K562 (cell line): Measurements from ENCODE around the gene HCRT. TPM values are rescaled to one million over a fixed set of nuclear protein-coding genes. Genes with fewer than 3 reads are reported as not detected.

ENCODE experiments used
- E2F4 ChIP-seq: sonication (generic); formaldehyde crosslinking; IDR thresholded peaks from 2 replicates; pipeline ENCODE4 v1.8.0; 2022; ENCODE audit warnings: mild to moderate bottlenecking, low read depth, missing genetic modification reagents
- FOXP1 ChIP-seq: sonication (generic); formaldehyde crosslinking; IDR thresholded peaks from 2 replicates; pipeline ENCODE4 v1.8.0; 2022; ENCODE audit warnings: mild to moderate bottlenecking, missing genetic modification reagents
- KDM4B ChIP-seq, 2 experiments: fragments of 450-650 bp in 1 of 2; sonication (generic) in 1 of 2; IDR thresholded peaks; 2 replicates each; pipeline ENCODE4 v1.6.1; 2016 to 2017; ENCODE audit warnings: borderline replicate concordance in 2 of 2, antibody characterized with exemption in 1 of 2, low read depth in 1 of 2, mild to moderate bottlenecking in 1 of 2
- LEF1 ChIP-seq: fragments of 450-650 bp; IDR thresholded peaks from 2 replicates; pipeline ENCODE4 v1.6.1; 2016; ENCODE audit warnings: mild to moderate bottlenecking
- MBD2 ChIP-seq: sonication (generic); IDR thresholded peaks from 2 replicates; pipeline ENCODE4 v1.6.1; 2016; ENCODE audit warnings: low read depth, borderline replicate concordance
- NRF1 ChIP-seq, 2 experiments: fragments of 450-650 bp; IDR thresholded peaks in 1 of 2; conservative IDR thresholded peaks in 1 of 2; 2 replicates each; pipeline ENCODE4 v1.6.1; 2014; ENCODE audit warnings: mild to moderate bottlenecking in 2 of 2
- POLR3G ChIP-seq: IDR thresholded peaks from 2 replicates; pipeline ENCODE4 v1.6.1; 2011; ENCODE audit not compliant: insufficient read length, insufficient replicate concordance; ENCODE audit errors: extremely low read depth
- SETDB1 ChIP-seq: IDR thresholded peaks from one replicate; pipeline ENCODE4 v1.6.1; 2012; ENCODE audit warnings: low read length, control low read depth, inconsistent platforms
- YY1 ChIP-seq, 3 experiments: IDR thresholded peaks; 2 replicates each; pipeline ENCODE4 v1.6.1; 2011; ENCODE audit warnings: low read length in 2 of 3, mild to moderate bottlenecking in 2 of 3, moderate library complexity in 2 of 3, borderline replicate concordance in 1 of 3, control low read depth in 1 of 3, low read depth in 1 of 3; ENCODE audit not compliant: insufficient read depth in 3 of 3, insufficient replicate concordance in 2 of 3, control insufficient read depth in 1 of 3, insufficient read length in 1 of 3; ENCODE audit errors: extremely low read depth in 1 of 3
- ZBTB17 ChIP-seq: fragments of 450-650 bp; formaldehyde crosslinking; IDR thresholded peaks from 2 replicates; pipeline ENCODE4 v1.4.0; 2020; ENCODE audit warnings: mild to moderate bottlenecking
- ZC3H11A ChIP-seq: IDR thresholded peaks from 2 replicates; pipeline ENCODE4 v1.6.1; 2012; ENCODE audit warnings: low read depth, low read length, improper control_type of control experiment
- ZFP36 ChIP-seq: fragments of 150-350 bp; IDR thresholded peaks from 2 replicates; pipeline ENCODE4 v1.6.1; 2018; ENCODE audit warnings: low read length, low read depth; ENCODE audit not compliant: partially characterized antibody
- ZNF318 ChIP-seq, 2 experiments: fragments of 450-650 bp; IDR thresholded peaks; 2 replicates each; pipeline ENCODE4 v1.6.1; 2016; ENCODE audit warnings: mild to moderate bottlenecking in 2 of 2, borderline replicate concordance in 1 of 2, low read depth in 1 of 2, moderate library complexity in 1 of 2
- ZNF785 ChIP-seq: fragments of 250-450 bp; sonication (Bioruptor Pico); IDR thresholded peaks from 2 replicates; pipeline ENCODE4 v1.4.0; 2020; ENCODE audit warnings: mild to moderate bottlenecking
- polyA plus RNA-seq, 8 experiments: library from polyadenylated mRNA; depleted of rRNA in 4 of 8; stranded (reverse) in 5 of 8; unstranded in 3 of 8; fragments of >200 nt; fragmentation: Nextera tagmentation in 2 of 8; fragmentation: Illumina TruSeq in 1 of 8; extraction: Ambion mirVana in 2 of 8; extraction: Trizol in 1 of 8; gene quantifications; 2 replicates each; pipeline versions ENCODE4 v1.2.1 to v1.2.3, GENCODE V29; 2011 to 2014; ENCODE audit warnings: inconsistent platforms in 1 of 8, missing spikeins in 1 of 8
- total RNA-seq, 7 experiments: library from RNA; depleted of rRNA in 6 of 7; stranded (reverse); fragments of >200 nt in 6 of 7; fragmentation: Illumina TruSeq in 2 of 7; extraction: Trizol in 2 of 7; gene quantifications; 2 replicates each; pipeline versions ENCODE4 v1.2.1 to v1.2.3, GENCODE V29; 2011 to 2021; ENCODE audit warnings: low replicate concordance in 1 of 7
- TF ChIP-seq, protein P1 (sequence below): sonication (generic); formaldehyde crosslinking; IDR thresholded peaks from 2 replicates; pipeline ENCODE4 v1.8.0; 2022; ENCODE audit warnings: mild to moderate bottlenecking, missing genetic modification reagents

HCRT gene
- total and polyA plus RNA-seq, 9 of the 15 experiments (the other 6 are each of a cell fraction or from before 2014, with no cell fraction given) = not detected

GRCh38 chr17:42193969-42194899, 9.0 kb upstream of the HCRT start, which contains the start of gene GHDC (continued):
- TF ChIP-seq, protein P1, sequence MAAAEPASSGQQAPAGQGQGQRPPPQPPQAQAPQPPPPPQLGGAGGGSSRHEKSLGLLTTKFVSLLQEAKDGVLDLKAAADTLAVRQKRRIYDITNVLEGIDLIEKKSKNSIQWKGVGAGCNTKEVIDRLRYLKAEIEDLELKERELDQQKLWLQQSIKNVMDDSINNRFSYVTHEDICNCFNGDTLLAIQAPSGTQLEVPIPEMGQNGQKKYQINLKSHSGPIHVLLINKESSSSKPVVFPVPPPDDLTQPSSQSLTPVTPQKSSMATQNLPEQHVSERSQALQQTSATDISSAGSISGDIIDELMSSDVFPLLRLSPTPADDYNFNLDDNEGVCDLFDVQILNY = no peak
- TF ChIP-seq ZC3H11A = no peak
- TF ChIP-seq NRF1 (conservative IDR thresholded peaks at IDR 0.05 in 1 of 2, IDR thresholded peaks at IDR 0.05 in 1 of 2) = peak in 1 of 2 experiments; percentile 37; a peak in 2 of 4 replicates
- no peak for TF ChIP-seq ZFP36
- TF ChIP-seq ZBTB17 = no peak
- TF ChIP-seq ZNF785 (CRISPR knock-in tag) = no peak
- no peak for TF ChIP-seq POLR3G
- TF ChIP-seq ZNF318 (IDR thresholded peaks at IDR 0.05; ENCODE audit: borderline replicate concordance in 1 of 2, low read depth in 1 of 2) = no peak
- TF ChIP-seq FOXP1 (CRISPR knock-in tag) = no peak
- TF ChIP-seq MBD2 = no peak
- no peak for TF ChIP-seq KDM4B (IDR thresholded peaks at IDR 0.05; ENCODE audit: borderline replicate concordance in 2 of 2, low read depth in 1 of 2)
- TF ChIP-seq E2F4 (CRISPR knock-in tag) = no peak
- no peak for TF ChIP-seq SETDB1
- peak in 1 of 3 experiments; percentile 25 for TF ChIP-seq YY1 (IDR thresholded peaks at IDR 0.05; ENCODE audit: borderline replicate concordance in 1 of 3, control insufficient read depth in 1 of 3, extremely low read depth in 1 of 3, insufficient read depth in 3 of 3, insufficient read length in 1 of 3, insufficient replicate concordance in 2 of 3, low read depth in 1 of 3, low read length in 2 of 3)
- TF ChIP-seq LEF1 = no peak
